Natural killer cell (primary cell): ENCODE data around the gene PACRG. TPM values are rescaled to one million over a fixed set of nuclear protein-coding genes. Genes with fewer than 3 reads are reported as not detected.

Experiments
- ATAC-seq, 3 donors: fragments of 150-1000 bp in 2 of 3; fragments of 200-7000 bp in 1 of 3; cut with Tn5 transposase; 1 replicate in 1 of 3; 2 replicates in 2 of 3; pipeline ENCODE4 v1.10.0; 2021; ENCODE audit warnings: mild to moderate bottlenecking in 2 of 3, moderate library complexity in 2 of 3
- DNase-seq, 2 donors: peaks; one replicate each; pipeline versions ENCODE4 v3.0.0 to v3.0.0-alpha.2; 2013 to 2021; ENCODE audit warnings: mixed read lengths in 1 of 2
- H3K27ac ChIP-seq: one replicate; pipeline ENCODE4 v1.5.1; 2013; ENCODE audit warnings: mild to moderate bottlenecking, low read length
- H3K27me3 ChIP-seq: one replicate; pipeline ENCODE4 v1.6.1; 2013; ENCODE audit warnings: low read length; ENCODE audit not compliant: control insufficient read depth, insufficient read depth
- H3K36me3 ChIP-seq: one replicate; pipeline ENCODE4 v1.6.1; 2013; ENCODE audit warnings: low read length; ENCODE audit not compliant: control insufficient read depth, insufficient read depth
- H3K4me1 ChIP-seq: one replicate; pipeline ENCODE4 v1.6.1; 2013; ENCODE audit warnings: low read length; ENCODE audit not compliant: control insufficient read depth, insufficient read depth
- H3K4me3 ChIP-seq: one replicate; pipeline ENCODE4 v1.5.1; 2013; ENCODE audit warnings: low read length
- H3K9me3 ChIP-seq: one replicate; pipeline ENCODE4 v1.6.1; 2013; ENCODE audit warnings: low read length; ENCODE audit not compliant: control insufficient read depth, insufficient read depth
- H3K27ac Mint-ChIP-seq, 2 donors: one replicate each; pipeline ENCODE4 v1.8.0; 2022; ENCODE audit warnings: mild to moderate bottlenecking in 2 of 2, mixed read lengths in 2 of 2, moderate library complexity in 1 of 2
- H3K27me3 Mint-ChIP-seq, 2 donors: one replicate each; pipeline ENCODE4 v1.8.0; 2022; ENCODE audit warnings: low read depth in 2 of 2, mixed read lengths in 2 of 2
- H3K36me3 Mint-ChIP-seq: one replicate; pipeline ENCODE4 v1.8.0; 2022; ENCODE audit warnings: mixed read lengths
- H3K4me1 Mint-ChIP-seq, 2 donors: one replicate each; pipeline ENCODE4 v1.8.0; 2022; ENCODE audit warnings: mixed read lengths in 2 of 2
- H3K4me3 Mint-ChIP-seq: one replicate; pipeline ENCODE4 v1.8.0; 2022; ENCODE audit warnings: mild to moderate bottlenecking, moderate library complexity, mixed read lengths
- H3K9me3 Mint-ChIP-seq, 2 donors: one replicate each; pipeline ENCODE4 v1.8.0; 2022; ENCODE audit warnings: mixed read lengths in 2 of 2
- CTCF ChIP-seq: fragments of 200-600 bp; IDR thresholded peaks from one replicate; pipeline ENCODE4 v1.8.0; 2022; ENCODE audit warnings: antibody characterized with exemption
- WGBS: methylation state at CpG from one replicate; pipeline ENCODE4 v1.1.7; 2013; ENCODE audit warnings: missing lambda C conversion rate; ENCODE audit not compliant: insufficient coverage; 5-methylcytosine and 5-hydroxymethylcytosine counted together
- intact Hi-C: fragments of 100-400 bp; cut with micrococcal nuclease; formaldehyde crosslinking; loops from one replicate; pipeline ENCODE4 v1.14.2; 2022
- total RNA-seq, 4 donors: library from RNA; stranded (reverse); fragments of 120-200 nt in 1 of 4; gene quantifications; one replicate each; pipeline versions ENCODE4 v1.2.3 to v1.2.4, GENCODE V29; 2013 to 2022

Gene PACRG
- total RNA-seq, 3 donors from 2014 or later (not counting 1 experiment from before 2014, with no cell fraction given): 0.52 TPM; not detected in 2

- intact Hi-C loops: no loop called here
- H3K4me1 ChIP-seq: no peaks in the 10 kb centered on the region
- H3K36me3 ChIP-seq: no peaks in the 10 kb centered on the region
- ATAC-seq (no peak), DNase-seq (no peak)
- no peak overlapping the region for H3K27ac Mint-ChIP-seq
- H3K4me1 Mint-ChIP-seq: no peaks in the 10 kb centered on the region
- no peaks in the 10 kb centered on the region for H3K27me3 Mint-ChIP-seq
- H3K9me3 ChIP-seq: no peaks in the 10 kb centered on the region
- TF ChIP-seq CTCF: no peak
- H3K27ac ChIP-seq: no peak overlapping the region
- H3K9me3 Mint-ChIP-seq: peaks cover 2 to 5% of the 10 kb centered on the region in 2 donors
- WGBS: no CpG with 5 or more reads among the region's 1 CpG
- H3K36me3 Mint-ChIP-seq: no peaks in the 10 kb centered on the region
- no peak overlapping the region for H3K4me3 ChIP-seq
- no peak overlapping the region for H3K4me3 Mint-ChIP-seq
- no peaks in the 10 kb centered on the region for H3K27me3 ChIP-seq
Observed at GRCh38 chr6:162770955-162771354, 43.2 kb downstream of the PACRG start.

- Mint-ChIP-seq H3K27me3 (no peaks in the 10 kb centered on the region), H3K9me3 (peaks cover 2 to 5% of the 10 kb centered on the region in 2 donors)
- H3K36me3 ChIP-seq: no peaks in the 10 kb centered on the region
Observed at GRCh38 chr6:162772466-162772865, 44.7 kb downstream of the PACRG start.

GRCh38 chr6:162773996-162774395, 46.2 kb downstream of the PACRG start:
- Mint-ChIP-seq H3K27me3 (no peaks in the 10 kb centered on the region), H3K27ac (no peak overlapping the region), H3K9me3 (peaks cover 5 to 6% of the 10 kb centered on the region in 2 donors), H3K4me3 (no peak overlapping the region), H3K4me1 (no peaks in the 10 kb centered on the region), H3K36me3 (no peaks in the 10 kb centered on the region)
- H3K27ac ChIP-seq: no peak overlapping the region
- DNase-seq (no peak), ATAC-seq (no peak)
- no peak overlapping the region for H3K4me3 ChIP-seq
- no peak for TF ChIP-seq CTCF
- 80% methylated on average over 1 of the region's 3 CpGs for WGBS
- H3K9me3 ChIP-seq: no peaks in the 10 kb centered on the region
- no peaks in the 10 kb centered on the region for H3K4me1 ChIP-seq
- intact Hi-C loops: no loop called here
- H3K27me3 ChIP-seq: no peaks in the 10 kb centered on the region
- H3K36me3 ChIP-seq: no peaks in the 10 kb centered on the region

More at GRCh38 chr6:162772466-162772865, 44.7 kb downstream of the PACRG start:
- DNase-seq: no peak
- Mint-ChIP-seq H3K4me1 (no peaks in the 10 kb centered on the region), H3K27ac (no peak overlapping the region), H3K36me3 (no peaks in the 10 kb centered on the region), H3K4me3 (no peak overlapping the region)
- Histone ChIP-seq H3K27me3 (no peaks in the 10 kb centered on the region), H3K4me1 (no peaks in the 10 kb centered on the region), H3K27ac (no peak overlapping the region), H3K9me3 (no peaks in the 10 kb centered on the region), H3K4me3 (no peak overlapping the region)
- no peak for TF ChIP-seq CTCF
- intact Hi-C loops: no loop called here
- no peak for ATAC-seq

- no peaks in the 10 kb centered on the region for H3K4me1 Mint-ChIP-seq
- no peaks in the 10 kb centered on the region for H3K36me3 ChIP-seq
- H3K36me3 Mint-ChIP-seq: no peaks in the 10 kb centered on the region
- WGBS: 91% methylated on average over 7 of the region's 7 CpGs
- ATAC-seq (no peak), DNase-seq (no peak)
- intact Hi-C loops: no loop called here
- H3K9me3 Mint-ChIP-seq: peaks cover 10 to 11% of the 10 kb centered on the region in 2 donors
- H3K9me3 ChIP-seq: no peaks in the 10 kb centered on the region
- no peak overlapping the region for H3K27ac ChIP-seq
- no peak overlapping the region for H3K4me3 Mint-ChIP-seq
- no peak overlapping the region for H3K4me3 ChIP-seq
- H3K4me1 ChIP-seq: no peaks in the 10 kb centered on the region
- H3K27ac Mint-ChIP-seq: no peak overlapping the region
- H3K27me3 Mint-ChIP-seq: no peaks in the 10 kb centered on the region
- no peaks in the 10 kb centered on the region for H3K27me3 ChIP-seq
- no peak for TF ChIP-seq CTCF
Observed at GRCh38 chr6:162777091-162777490, 49.3 kb downstream of the PACRG start.
